K562 (cell line): Measurements from ENCODE around the gene PRM1. TPM values are rescaled to one million over a fixed set of nuclear protein-coding genes. Genes with fewer than 3 reads are reported as not detected.

Experiments
- ATAC-seq: fragments of 200-7000 bp; cut with Tn5 transposase; 3 replicates; pipeline ENCODE4 v1.9.1; 2020; ENCODE audit warnings: moderate library complexity
- BruUV-seq: library from RNA; stranded (reverse); fragments of 400-500 nt; replicated peaks from 2 replicates; lab custom pipeline; 2021; lab: Mats Ljungman, UMichigan
- CTCF ChIA-PET: fragments of 300-600 bp; formaldehyde crosslinking; extraction: SDS; loops from one replicate; lab custom pipeline; 2021; ENCODE audit warnings: low intra/inter-chr PET ratio; lab: Yijun Ruan, JAX
- POLR2A ChIA-PET: fragments of 300-600, 350-650 bp; sonication (Branson Sonifier 250); formaldehyde crosslinking; extraction: SDS; loops from one replicate; lab custom pipeline; 2021; ENCODE audit warnings: antibody characterized with exemption, inconsistent platforms; lab: Yijun Ruan, JAX
- DNase-seq, 4 experiments: peaks; one replicate each; pipeline versions ENCODE4 v3.0.0 to v3.0.0-alpha.2; 2011 to 2018; ENCODE audit warnings: low spot score in 3 of 4, mixed read lengths in 3 of 4; ENCODE audit errors: extremely low read depth in 1 of 4
- FAIRE-seq: peaks from 2 replicates; lab custom pipeline; 2011; peaks lifted over from hg19 to GRCh38; lab: Jason Lieb, UNC
- H2AFZ ChIP-seq: 2 replicates; pipeline ENCODE4 v1.6.0; 2011; ENCODE audit warnings: low read depth, low read length, control low read depth, inconsistent platforms
- H3K27ac ChIP-seq: fragments of 200-600 bp; 3 replicates; pipeline ENCODE4 v1.8.0; 2011; ENCODE audit warnings: low read depth, mild to moderate bottlenecking, control low read depth, inconsistent platforms, low read length, moderate library complexity, mixed read lengths; ENCODE audit errors: extremely low read depth
- H3K27me3 ChIP-seq, 2 experiments: fragments of 300-600 bp in 1 of 2; 2 replicates in 1 of 2; 3 replicates in 1 of 2; pipeline versions ENCODE4 v1.6.0 to v1.8.0; 2011; ENCODE audit warnings: inconsistent platforms in 2 of 2, low read length in 2 of 2, mild to moderate bottlenecking in 1 of 2, mixed read lengths in 1 of 2, moderate library complexity in 1 of 2; ENCODE audit not compliant: control insufficient read depth in 2 of 2, insufficient read depth in 2 of 2
- H3K36me3 ChIP-seq: fragments of 300-600 bp; 3 replicates; pipeline ENCODE4 v1.8.0; 2011; ENCODE audit warnings: mild to moderate bottlenecking, low read length, inconsistent platforms; ENCODE audit not compliant: control insufficient read depth, insufficient read depth
- H3K4me1 ChIP-seq, 2 experiments: fragments of 200-600 bp in 1 of 2; replicated peaks in 1 of 2; 2 replicates in 1 of 2; 3 replicates in 1 of 2; pipeline versions ENCODE4 v1.5.1 to v1.8.0; 2011; ENCODE audit warnings: inconsistent platforms in 2 of 2, low read length in 2 of 2, mild to moderate bottlenecking in 1 of 2, mixed read lengths in 1 of 2, moderate library complexity in 1 of 2; ENCODE audit not compliant: control insufficient read depth in 2 of 2, insufficient read depth in 2 of 2
- H3K4me2 ChIP-seq: 2 replicates; pipeline ENCODE4 v1.6.1; 2011; ENCODE audit warnings: low read length, control low read depth, inconsistent platforms, mixed read lengths; ENCODE audit not compliant: insufficient read depth
- H3K4me3 ChIP-seq: fragments of 200-600 bp; sonication (generic), shearing (Covaris generic); 2 replicates; pipeline ENCODE4 v1.5.1; 2016; ENCODE audit warnings: control low read depth, inconsistent platforms
- H3K79me2 ChIP-seq: fragments of 200-600 bp; 3 replicates; pipeline ENCODE4 v1.8.0; 2011; ENCODE audit warnings: low read length, inconsistent platforms; ENCODE audit not compliant: control insufficient read depth, insufficient read depth
- H3K9ac ChIP-seq, 2 experiments: 2 replicates each; pipeline versions ENCODE4 v1.6.0 to v1.6.1; 2011; ENCODE audit warnings: low read depth in 2 of 2, low read length in 2 of 2, control low read depth in 1 of 2, inconsistent platforms in 1 of 2, mild to moderate bottlenecking in 1 of 2, mixed read lengths in 1 of 2; ENCODE audit not compliant: insufficient read depth in 1 of 2
- H3K9me1 ChIP-seq: one replicate; pipeline ENCODE4 v1.6.0; 2011; ENCODE audit warnings: inconsistent platforms, mild to moderate bottlenecking, low read length, moderate library complexity; ENCODE audit not compliant: control insufficient read depth, insufficient read depth
- H3K9me3 ChIP-seq: replicated peaks from 2 replicates; pipeline ENCODE4 v1.5.1; 2011; ENCODE audit warnings: low read depth, low read length, inconsistent platforms; ENCODE audit not compliant: control insufficient read depth, insufficient read depth
- H4K20me1 ChIP-seq: replicated peaks from 2 replicates; pipeline ENCODE4 v1.6.1; 2011; ENCODE audit warnings: low read length, inconsistent platforms, mixed read lengths; ENCODE audit not compliant: control insufficient read depth, insufficient read depth
- ARID3A ChIP-seq: IDR thresholded peaks from 2 replicates; pipeline ENCODE4 v1.6.1; 2012; ENCODE audit warnings: low read depth, low read length, improper control_type of control experiment, borderline replicate concordance
- KLF6 ChIP-seq: fragments of 250-450 bp; sonication (Bioruptor Pico); IDR thresholded peaks from 2 replicates; pipeline ENCODE4 v1.4.0; 2020; ENCODE audit warnings: mild to moderate bottlenecking, moderate library complexity, borderline replicate concordance
- NR0B1 ChIP-seq: fragments of 450-650 bp; IDR thresholded peaks from one replicate; pipeline ENCODE4 v1.6.1; 2018; ENCODE audit warnings: mild to moderate bottlenecking, moderate library complexity; ENCODE audit not compliant: partially characterized antibody
- RAD51 ChIP-seq: fragments of 450-650 bp; IDR thresholded peaks from 2 replicates; pipeline ENCODE4 v1.7.1; 2016; ENCODE audit warnings: low read depth, mild to moderate bottlenecking, borderline replicate concordance
- SIN3B ChIP-seq: fragments of 450-650 bp; IDR thresholded peaks from 2 replicates; pipeline ENCODE4 v1.6.1; 2017; ENCODE audit warnings: low read depth, mild to moderate bottlenecking, moderate library complexity
- SMARCA4 ChIP-seq: fragments of 450-650 bp; IDR thresholded peaks from 2 replicates; pipeline ENCODE4 v1.6.1; 2016
- TFE3 ChIP-seq: fragments of 450-650 bp; formaldehyde crosslinking; IDR thresholded peaks from 2 replicates; pipeline ENCODE4 v1.4.0; 2020; ENCODE audit warnings: mild to moderate bottlenecking, mixed read lengths
- TOE1 ChIP-seq, 2 experiments: fragments of 450-650 bp in 1 of 2; sonication (generic) in 1 of 2; formaldehyde crosslinking in 1 of 2; IDR thresholded peaks; 2 replicates each; pipeline versions ENCODE4 v1.7.1 to v1.8.0; 2016 to 2022; ENCODE audit warnings: borderline replicate concordance in 2 of 2, mild to moderate bottlenecking in 2 of 2, antibody characterized with exemption in 1 of 2, inconsistent platforms in 1 of 2, low read depth in 1 of 2, missing genetic modification reagents in 1 of 2, moderate library complexity in 1 of 2
- TSC22D4 ChIP-seq: fragments of 450-650 bp; IDR thresholded peaks from 2 replicates; pipeline ENCODE4 v1.6.1; 2016; ENCODE audit warnings: missing genetic modification characterization, missing biosample characterization, control low read depth
- USF1 ChIP-seq: sonication (generic); formaldehyde crosslinking; IDR thresholded peaks from 2 replicates; pipeline ENCODE4 v1.9.0; 2022; ENCODE audit warnings: mild to moderate bottlenecking, missing genetic modification reagents
- ZNF146 ChIP-seq: IDR thresholded peaks from one replicate; pipeline ENCODE4 v1.6.1; 2018; ENCODE audit warnings: missing compliant biosample characterization; ENCODE audit not compliant: unreplicated experiment
- ZNF398 ChIP-seq: fragments of 250-450 bp; sonication (Bioruptor Pico); IDR thresholded peaks from 2 replicates; pipeline ENCODE4 v1.8.0; 2021; ENCODE audit warnings: moderate library complexity, mild to moderate bottlenecking, inconsistent platforms
- ZNF75A ChIP-seq: fragments of 450-650 bp; formaldehyde crosslinking; IDR thresholded peaks from 2 replicates; pipeline ENCODE4 v1.4.0; 2020; ENCODE audit warnings: mild to moderate bottlenecking
- WGBS: fragments of 100-300 bp; shearing (Covaris generic); methylation state at CpG from one replicate; pipeline ENCODE4 v1.1.6; 2016; ENCODE audit warnings: low coverage, mixed read lengths; ENCODE audit not compliant: insufficient coverage; ENCODE audit errors: missing lambda C conversion rate; 5-methylcytosine and 5-hydroxymethylcytosine counted together
- in situ Hi-C: fragments of 300-500 bp; cut with MboI; formaldehyde crosslinking; loops from 4 replicates; pipeline ENCODE4 v1.15.0; 2018; ENCODE audit warnings: inconsistent platforms, mixed read lengths
- intact Hi-C: fragments of 100-400 bp; cut with micrococcal nuclease; formaldehyde crosslinking; loops from 2 replicates; pipeline ENCODE4 v1.14.2; 2022
- polyA plus RNA-seq, 8 experiments: library from polyadenylated mRNA; depleted of rRNA in 4 of 8; stranded (reverse) in 5 of 8; unstranded in 3 of 8; fragments of >200 nt; fragmentation: Nextera tagmentation in 2 of 8; fragmentation: Illumina TruSeq in 1 of 8; extraction: Ambion mirVana in 2 of 8; extraction: Trizol in 1 of 8; gene quantifications; 2 replicates each; pipeline versions ENCODE4 v1.2.1 to v1.2.3, GENCODE V29; 2011 to 2014; ENCODE audit warnings: inconsistent platforms in 1 of 8, missing spikeins in 1 of 8
- total RNA-seq, 7 experiments: library from RNA; depleted of rRNA in 6 of 7; stranded (reverse); fragments of >200 nt in 6 of 7; fragmentation: Illumina TruSeq in 2 of 7; extraction: Trizol in 2 of 7; gene quantifications; 2 replicates each; pipeline versions ENCODE4 v1.2.1 to v1.2.3, GENCODE V29; 2011 to 2021; ENCODE audit warnings: low replicate concordance in 1 of 7

Gene PRM1
- total and polyA plus RNA-seq, 9 of the 15 experiments (the other 6 are each of a cell fraction or from before 2014, with no cell fraction given): not detected

GRCh38 chr16:11309895-11310633, 28.9 kb upstream of the PRM1 start:
- Histone ChIP-seq H2AFZ (peak overlapping the region; percentile 54), H3K4me2 (no peak overlapping the region), H3K4me1 (peaks cover 11 to 25% of the 10 kb centered on the region in 2 experiments; a peak in 3 of 5 replicates), H3K9me3 (no peaks in the 10 kb centered on the region), H3K36me3 (no peaks in the 10 kb centered on the region), H3K9ac (no peak overlapping the region; a peak in 1 of 4 replicates), H4K20me1 (no peaks in the 10 kb centered on the region), H3K9me1 (no peaks in the 10 kb centered on the region), H3K4me3 (no peak overlapping the region), H3K27me3 (peaks cover 0 to 6% of the 10 kb centered on the region in 2 experiments; a peak in 2 of 5 replicates), H3K27ac (no peak overlapping the region), H3K79me2 (no peaks in the 10 kb centered on the region)
- ChIA-PET CTCF (no interaction called here), POLR2A (interaction anchor here (1.0 kb wide), 1 partner anchor 10 kb away, joined by 4 read pairs; no protein-coding TSS in a partner anchor)
- ATAC-seq (no peak), DNase-seq (no peak), FAIRE-seq (peak; percentile 37)
- intact Hi-C loops: no loop called here
- in situ Hi-C loops: no loop called here
- WGBS: 48% methylated on average over 9 of the region's 9 CpGs
- no TSS peak for BruUV-seq
- no peak for TF ChIP-seq NR0B1
- TF ChIP-seq ZNF398: no peak
- peak; percentile 42; the same call in 1 of the 2 replicates for TF ChIP-seq TOE1 (IDR thresholded peaks at IDR 0.05; ENCODE audit: borderline replicate concordance)
- no peak for TF ChIP-seq TOE1 (CRISPR knock-in tag; IDR thresholded peaks at IDR 0.05; ENCODE audit: borderline replicate concordance, low read depth)
- no peak for TF ChIP-seq SIN3B
- TF ChIP-seq ARID3A: no peak
- peak; percentile 65 for TF ChIP-seq ZNF146 (CRISPR knock-in tag)
- no peak for TF ChIP-seq TSC22D4 (tag)
- TF ChIP-seq RAD51: peak; percentile 42; the same call in 1 of the 2 replicates
- TF ChIP-seq KLF6 (CRISPR knock-in tag): no peak
- peak; percentile 69 for TF ChIP-seq TFE3 (CRISPR knock-in tag)
- peak; percentile 48; the same call in 1 of the 2 replicates for TF ChIP-seq USF1 (CRISPR knock-in tag)
- TF ChIP-seq SMARCA4: no peak
- TF ChIP-seq ZNF75A (CRISPR knock-in tag): no peak
